Pancreas (tissue), 10 donors: ENCODE results near the gene STXBP5. TPM values are rescaled to one million over a fixed set of nuclear protein-coding genes. Genes with fewer than 3 reads are reported as not detected.

Experiments used
- ATAC-seq, 4 donors: fragments of 200-7000 bp; cut with Tn5 transposase; one replicate each; pipeline versions ENCODE4 v1.8.0 to v1.9.1; 2020; ENCODE audit warnings: mild to moderate bottlenecking in 4 of 4, moderate library complexity in 4 of 4
- DNase-seq, 6 donors: peaks; one replicate each; pipeline ENCODE4 v3.0.0-alpha.2; 2020
- FAIRE-seq: peaks from 2 replicates; lab custom pipeline; 2012; peaks lifted over from hg19 to GRCh38; lab: Jason Lieb, UNC
- H3K27ac ChIP-seq, 4 donors: fragments of 200-600 bp; sonication (generic); 1 replicate in 3 of 4; 2 replicates in 1 of 4; pipeline versions ENCODE4 v1.5.0 to v1.8.0; 2020
- H3K27me3 ChIP-seq, 4 donors: fragments of 200-600 bp; one replicate each; pipeline ENCODE4 v1.8.0; 2021
- H3K36me3 ChIP-seq, 3 donors: fragments of 200-600 bp; sonication (generic) in 1 of 3; one replicate each; pipeline versions ENCODE4 v1.5.0 to v1.8.0; 2020 to 2021
- H3K4me1 ChIP-seq, 3 donors: fragments of 200-600 bp; one replicate each; pipeline ENCODE4 v1.8.0; 2021
- H3K4me3 ChIP-seq, 4 donors: fragments of 200-600 bp; sonication (generic) in 2 of 4; one replicate each; pipeline versions ENCODE4 v1.5.0 to v1.8.0; 2020 to 2021
- H3K9me3 ChIP-seq, 4 donors: fragments of 200-600 bp; one replicate each; pipeline ENCODE4 v1.8.0; 2021
- CTCF ChIP-seq, 4 donors: fragments of 200-600 bp; sonication (generic) in 3 of 4; IDR thresholded peaks; one replicate each; pipeline versions ENCODE4 v1.5.0 to v1.8.0; 2021; ENCODE audit warnings: antibody characterized with exemption in 4 of 4
- WGBS, 2 donors: extraction: QIAGEN DNeasy Blood & Tissue Kit; methylation state at CpG; one replicate each; pipeline ENCODE4 v1.1.7; 2013; 5-methylcytosine and 5-hydroxymethylcytosine counted together
- intact Hi-C, 3 donors: fragments of 100-400 bp; cut with DNase I; formaldehyde crosslinking; loops; one replicate each; pipeline versions ENCODE4 v1.11.1 to v1.14.2; 2022
- polyA plus RNA-seq, 2 donors: library from polyadenylated mRNA; stranded (reverse); fragments of 200-250 nt; gene quantifications; one replicate each; pipeline ENCODE4 v1.2.3, GENCODE V29; 2013
- total RNA-seq, 6 donors: library from RNA; stranded (reverse); fragmentation: NEBNext Ultra II Directional in 4 of 6; extraction: Animal tissue kit (Norgen Biotek cat#: 25700) in 4 of 6; gene quantifications; one replicate each; pipeline versions ENCODE4 v1.2.1 to v1.2.4, GENCODE V29; 2021 to 2023
- donor health status: healthy with polysubstance abuse.
- donor health status: DM: no; HTN: no; CAD: no; lungs with moderate emphysema.
- donor health status: DM: no; HTN: no; CAD: no.
- donor health status: control.
- donor health status: control.
- donor health status: Bipolar disorder and iron deficiency.
- donor health status: DM: yes; HTN: yes; CAD: no.
- donor health status: DM: no; HTN: no; CAD: no.
- donor health status: DM: no; HTN: no; CAD: no.
- donor health status: DM: yes; HTN: yes; CAD: no.

The STXBP5 gene
- total and polyA plus RNA-seq, 8 donors: 11.9 to 25.8 (median 23.1) TPM

- peaks cover 0 to 3% (median 0%) of the 10 kb centered on the region in 3 donors for H3K4me1 ChIP-seq
- intact Hi-C loops: no loop called here
- DNase-seq: no peak
- no peak overlapping the region for H3K4me3 ChIP-seq
- H3K27ac ChIP-seq: no peak overlapping the region
- no peak for ATAC-seq
- WGBS, 2 donors: 72 to 74% methylated on average over 2 of the region's 2 CpGs
- H3K36me3 ChIP-seq: no peaks in the 10 kb centered on the region
- no peaks in the 10 kb centered on the region for H3K27me3 ChIP-seq
- no peak for TF ChIP-seq CTCF (IDR thresholded peaks at IDR 0.05)
- no peaks in the 10 kb centered on the region for H3K9me3 ChIP-seq
- FAIRE-seq: peak; percentile 49
These were observed 46.3 kb upstream of the STXBP5 start for GRCh38 chr6:147157930-147158329.

GRCh38 chr6:147158881-147159280, 45.3 kb upstream of the STXBP5 start:
- H3K4me3 ChIP-seq: no peak overlapping the region
- 91 to 96% methylated on average over 2 of the region's 2 CpGs for WGBS, 2 donors
- no peaks in the 10 kb centered on the region for H3K27me3 ChIP-seq
- H3K36me3 ChIP-seq: no peaks in the 10 kb centered on the region
- no peak for DNase-seq
- intact Hi-C loops: no loop called here
- H3K27ac ChIP-seq: no peak overlapping the region
- H3K9me3 ChIP-seq: no peaks in the 10 kb centered on the region
- no peak for FAIRE-seq
- H3K4me1 ChIP-seq: peaks cover 0 to 3% (median 0%) of the 10 kb centered on the region in 3 donors
- no peak for TF ChIP-seq CTCF (IDR thresholded peaks at IDR 0.05)
- no peak for ATAC-seq

- Histone ChIP-seq H3K27ac (no peak overlapping the region), H3K9me3 (no peaks in the 10 kb centered on the region), H3K36me3 (no peaks in the 10 kb centered on the region), H3K4me3 (no peak overlapping the region), H3K4me1 (peaks cover 0 to 3% (median 0%) of the 10 kb centered on the region in 3 donors), H3K27me3 (no peaks in the 10 kb centered on the region)
- ATAC-seq (no peak), DNase-seq (no peak), FAIRE-seq (no peak)
- 71 to 89% methylated on average over 2 of the region's 2 CpGs for WGBS, 2 donors
- intact Hi-C loops: no loop called here
- no peak for TF ChIP-seq CTCF (IDR thresholded peaks at IDR 0.05)
These were observed 44.5 kb upstream of the STXBP5 start for GRCh38 chr6:147159536-147160374.

GRCh38 chr6:147160593-147160992, 43.6 kb upstream of the STXBP5 start:
- Histone ChIP-seq H3K27me3 (no peaks in the 10 kb centered on the region), H3K4me1 (peaks cover 0 to 3% (median 0%) of the 10 kb centered on the region in 3 donors), H3K27ac (no peak overlapping the region), H3K36me3 (no peaks in the 10 kb centered on the region), H3K4me3 (no peak overlapping the region), H3K9me3 (no peaks in the 10 kb centered on the region)
- FAIRE-seq: no peak
- no peak for TF ChIP-seq CTCF (IDR thresholded peaks at IDR 0.05)
- no peak for DNase-seq
- 73 to 84% methylated on average over 1 of the region's 1 CpG for WGBS, 2 donors
- no peak for ATAC-seq
- intact Hi-C loops: no loop called here
